ENCODE measurements around the gene NUDT3.
"Not testable (repeated sequence)": the region's sequence is repeated elsewhere in the genome, so short reads cannot be mapped to it uniquely, and the experiment has no call there.

- TF ChIP-seq CTCF, POLR2A, POLR2AphosphoS5 (IDR thresholded peaks at IDR 0.05): not testable (repeated sequence)
Measured at GRCh38 chr6:34371865-34372264, 20.6 kb downstream of the NUDT3 start.
